NCI-H2029 (cell line): ENCODE results near the gene TMEM229A.
"Not testable (repeated sequence)": the region's sequence is repeated elsewhere in the genome, so short reads cannot be mapped to it uniquely, and the experiment has no call there.

Source experiments
- DNase-seq: peaks from one replicate; lab custom pipeline; 2025; lab: John Stamatoyannopoulos, UW

TMEM229A gene

GRCh38 chr7:124033095-124033806 lies 384 bp upstream of the TMEM229A start:
- peak; percentile 1 for DNase-seq

GRCh38 chr7:124031919-124032318 lies 948 bp downstream of the TMEM229A start:
- DNase-seq = no peak

GRCh38 chr7:124031406-124031805 lies 1.5 kb downstream of the TMEM229A start:
- no peak for DNase-seq

DNA sequence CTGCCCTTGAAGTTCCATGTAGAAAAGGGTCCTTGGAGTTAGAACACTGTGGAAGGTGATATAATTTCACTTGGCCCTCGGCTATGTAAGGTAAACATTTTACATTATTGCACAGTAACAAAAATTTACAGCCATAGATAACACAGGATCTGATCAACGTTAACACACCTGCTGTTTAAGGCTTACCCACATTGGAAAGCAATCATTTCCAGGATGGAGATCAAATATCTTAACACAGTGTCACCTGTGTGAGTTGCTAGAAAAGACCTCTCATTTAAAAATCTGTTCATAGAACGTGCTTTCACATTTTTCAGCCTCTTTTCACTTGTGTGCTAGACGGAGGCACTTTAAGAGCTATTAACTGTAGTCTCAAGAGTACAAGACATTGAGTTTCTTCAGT lies 1.9 kb downstream of the TMEM229A start:
- no peak for DNase-seq

DNA sequence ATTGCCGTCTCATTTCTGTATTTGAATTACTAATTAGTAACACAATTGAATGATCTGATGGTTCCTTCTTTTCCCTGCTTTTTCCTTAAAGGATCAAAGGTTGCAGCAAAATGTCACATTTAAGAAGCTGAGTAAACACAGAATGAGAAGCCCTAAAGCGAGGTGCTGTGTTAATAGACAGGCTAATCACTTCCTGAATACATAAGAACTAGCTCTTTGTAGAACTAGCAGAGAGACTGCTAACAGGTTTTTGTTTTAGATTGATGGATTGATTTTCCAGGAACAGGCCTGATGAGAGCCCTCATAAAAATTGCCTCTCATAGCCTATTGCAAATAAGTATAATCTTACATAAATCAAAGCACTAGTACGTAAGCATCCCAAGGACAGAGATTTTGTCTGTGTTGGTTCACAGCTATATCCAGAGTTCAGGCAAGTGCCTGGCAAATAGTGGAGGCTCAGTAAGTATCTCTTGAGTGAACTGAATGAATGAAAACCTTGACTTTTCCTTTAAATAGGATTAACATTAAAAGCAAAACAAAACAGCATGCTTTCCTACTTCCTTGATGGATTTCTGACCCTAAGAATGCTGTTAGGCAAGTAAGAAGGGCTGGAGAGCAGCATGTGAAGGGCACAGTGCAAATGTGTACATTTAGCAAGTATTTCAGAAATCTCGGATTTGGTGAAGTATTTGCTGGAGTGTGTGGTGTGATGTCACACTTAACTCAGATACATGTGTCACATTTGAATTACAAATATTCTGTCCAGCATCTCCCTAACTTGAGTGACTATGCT lies 3.3 kb downstream of the TMEM229A start:
- peak; percentile 35 for DNase-seq

DNA sequence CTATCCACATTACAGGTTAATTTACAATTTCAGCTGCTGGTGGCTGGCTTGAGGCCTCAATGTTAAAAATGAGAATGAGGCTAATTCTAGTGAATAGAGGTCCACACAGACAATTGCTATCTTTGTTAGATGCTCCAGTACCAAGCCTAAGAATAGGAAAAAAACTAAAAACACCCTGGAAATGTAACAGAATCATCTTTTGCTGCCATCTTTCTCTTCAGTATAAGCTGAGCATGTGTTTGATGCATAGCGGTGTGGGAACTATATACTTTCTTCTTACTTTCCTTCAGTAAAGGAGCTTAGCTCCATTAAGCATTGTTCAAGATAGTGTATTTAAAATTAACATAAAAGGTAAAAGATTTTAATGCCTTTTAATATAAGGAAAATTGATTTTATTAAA lies 5.6 kb downstream of the TMEM229A start:
- no peak for DNase-seq

- not testable (repeated sequence) for DNase-seq
These were observed 8.5 kb downstream of the TMEM229A start for GRCh38 chr7:124024329-124024728.

DNA sequence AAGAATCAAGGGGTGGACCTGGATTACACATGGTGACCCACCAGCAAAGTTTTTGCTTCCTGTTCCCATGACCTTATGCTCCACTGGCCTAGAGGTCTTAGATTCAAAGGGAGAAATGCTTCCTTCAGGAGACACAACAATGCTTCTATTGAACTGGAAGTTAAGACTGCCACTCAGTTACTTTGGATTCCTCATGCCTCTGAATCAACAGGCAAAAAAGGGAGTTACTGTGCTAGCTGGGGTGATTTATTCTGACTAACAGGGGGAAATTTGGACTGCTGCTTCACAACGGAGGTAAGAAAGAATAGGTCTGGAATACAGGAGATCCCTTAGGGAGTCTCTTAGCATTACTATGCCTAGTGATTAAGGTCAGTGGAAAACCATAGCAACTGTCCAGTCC lies 10.3 kb downstream of the TMEM229A start:
- no peak for DNase-seq

GRCh38 chr7:124020060-124020459 lies 12.8 kb downstream of the TMEM229A start:
- no peak for DNase-seq

DNA sequence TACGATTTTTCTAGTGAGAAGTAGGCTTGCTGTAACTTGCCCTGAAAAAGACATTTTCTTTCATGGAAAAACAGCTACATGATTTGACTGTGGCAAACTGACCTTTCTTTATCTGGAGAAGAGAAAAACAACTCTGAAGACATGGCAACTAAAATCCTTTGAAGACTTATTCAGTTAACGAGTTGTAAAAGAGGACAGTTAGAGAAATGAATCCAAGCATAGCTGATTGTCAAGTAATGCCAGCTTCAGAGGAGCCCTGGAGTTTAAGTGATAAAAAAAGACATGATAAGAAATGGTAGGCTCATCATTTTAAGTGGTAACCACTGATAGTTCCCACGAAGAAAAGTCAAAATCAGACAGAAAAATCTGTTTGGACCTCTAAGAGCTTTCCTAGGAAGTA lies 19.6 kb downstream of the TMEM229A start:
- no peak for DNase-seq

DNA sequence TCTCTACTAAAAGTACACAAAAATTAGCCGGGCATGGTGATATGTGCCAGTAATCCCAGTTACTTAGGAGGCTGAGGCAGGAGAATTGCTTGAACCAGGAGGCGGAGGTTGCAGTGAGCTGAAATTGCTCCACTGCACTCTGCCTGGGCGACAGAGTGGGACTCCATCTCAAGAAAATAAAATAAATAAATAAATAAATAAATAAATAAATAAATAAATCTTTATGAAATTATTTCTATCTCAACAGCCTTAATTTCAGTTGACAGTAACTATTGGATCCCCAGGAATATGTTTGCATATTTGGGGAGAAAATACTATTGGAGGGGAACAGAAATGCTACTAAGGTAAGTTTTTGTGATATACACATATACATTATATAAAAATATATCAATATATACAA lies 20.0 kb downstream of the TMEM229A start:
- no peak for DNase-seq

- DNase-seq = no peak
These were observed 23.5 kb downstream of the TMEM229A start for GRCh38 chr7:124009321-124009720.

DNA sequence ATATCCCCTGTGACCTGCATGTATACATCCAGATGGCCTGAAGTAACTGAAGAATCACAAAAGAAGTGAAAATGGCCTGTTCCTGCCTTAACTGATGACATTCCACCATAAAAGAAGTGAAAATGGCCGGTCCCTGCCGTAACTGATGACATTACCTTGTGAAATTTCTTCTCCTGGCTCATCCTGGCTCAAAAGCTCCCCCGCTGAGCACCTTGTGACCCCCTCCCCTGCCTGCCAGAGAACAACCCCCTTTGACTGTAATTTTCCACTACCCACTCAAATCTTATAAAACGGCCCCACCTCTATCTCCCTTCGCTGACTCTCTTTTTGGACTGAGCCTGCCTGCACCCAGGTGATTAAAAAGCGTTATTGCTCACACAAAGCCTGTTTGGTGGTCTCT lies 24.6 kb downstream of the TMEM229A start:
- not testable (repeated sequence) for DNase-seq

- DNase-seq = no peak
These were observed 33.2 kb downstream of the TMEM229A start for GRCh38 chr7:123999703-124000102.

- DNase-seq = no peak
These were observed 33.9 kb downstream of the TMEM229A start for GRCh38 chr7:123998921-123999320.

DNA sequence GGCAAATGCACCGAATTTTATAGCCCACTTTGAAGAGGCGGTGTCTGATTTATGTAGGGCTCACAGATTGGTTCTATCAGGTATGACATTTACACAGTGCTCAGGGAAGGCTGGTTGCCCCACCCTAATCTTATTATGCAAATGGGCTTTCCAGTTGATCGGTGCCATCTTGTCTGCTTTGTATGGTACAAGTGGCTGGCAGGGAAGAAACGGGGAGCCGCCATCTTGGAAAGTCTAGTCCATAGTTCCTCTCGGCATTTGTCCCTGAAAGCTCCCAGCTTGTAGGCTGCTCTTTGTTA lies 36.6 kb downstream of the TMEM229A start:
- no peak for DNase-seq

GRCh38 chr7:123995617-123996326 lies 37.1 kb downstream of the TMEM229A start:
- DNase-seq = no peak

DNA sequence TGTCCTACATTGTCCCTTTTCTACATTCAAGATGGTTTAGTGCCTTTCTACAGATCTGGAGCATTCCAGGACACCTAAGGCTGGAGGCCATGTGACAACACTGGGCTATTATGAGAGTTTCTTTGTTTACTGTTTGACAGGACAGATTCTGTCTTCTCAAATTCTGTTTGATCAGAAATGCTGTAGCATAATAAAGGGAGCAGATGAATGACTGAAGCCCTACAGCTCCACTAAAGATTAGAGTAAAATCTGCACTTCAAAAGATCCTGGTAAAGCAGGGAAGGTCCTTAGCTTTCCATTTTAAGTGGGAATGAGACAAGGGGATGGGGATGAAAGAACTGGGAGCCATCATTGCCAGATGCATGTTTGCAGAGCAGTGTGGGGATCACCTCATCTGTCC lies 38.4 kb downstream of the TMEM229A start:
- no peak for DNase-seq

DNA sequence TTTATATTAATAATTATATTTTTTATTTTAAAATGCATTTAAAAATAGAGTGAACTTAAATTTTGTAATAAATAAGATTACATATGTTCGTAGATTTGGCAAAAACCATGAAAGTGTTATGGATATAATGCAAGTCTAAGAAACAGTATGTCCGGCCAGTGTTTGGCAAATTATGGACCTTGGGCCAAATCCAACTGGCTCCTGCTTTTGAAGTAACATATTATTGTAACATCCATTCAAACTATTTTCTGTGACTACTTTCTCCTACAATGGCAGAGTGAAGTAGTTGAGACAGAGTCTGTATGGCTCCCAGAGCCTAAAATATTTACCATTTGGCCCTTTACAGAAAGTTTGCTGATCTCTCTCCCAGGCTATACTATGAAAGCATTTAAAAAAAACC lies 38.9 kb downstream of the TMEM229A start:
- no peak for DNase-seq

- DNase-seq = no peak
These were observed 39.9 kb downstream of the TMEM229A start for GRCh38 chr7:123992913-123993518.

DNA sequence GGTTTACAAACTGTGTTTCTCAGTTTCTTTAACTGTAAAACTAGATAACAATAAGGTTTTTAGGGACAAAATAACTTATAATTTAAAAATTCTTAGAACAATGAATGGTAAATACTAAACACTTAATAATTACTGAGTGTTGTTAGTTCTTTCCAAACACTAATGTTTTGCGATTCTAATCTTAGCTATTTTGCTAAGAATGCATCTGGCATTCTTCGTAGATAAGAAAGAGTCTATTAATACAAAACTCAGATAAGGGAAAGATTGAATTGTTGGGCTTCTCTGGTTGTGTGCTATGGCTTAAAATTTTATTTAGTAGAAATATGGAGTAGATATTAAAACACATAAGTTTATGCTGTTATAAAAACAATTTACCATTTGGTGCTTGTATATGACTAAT lies 45.4 kb downstream of the TMEM229A start:
- no peak for DNase-seq
